Measurements from ENCODE around the gene TIMM44.

- TF ChIP-seq POLR2A (IDR thresholded peaks at IDR 0.05; ENCODE audit: low read depth, low read length): no peak; the same call in 1 of the 2 replicates
- TF ChIP-seq POLR2AphosphoS5 (IDR thresholded peaks at IDR 0.05; ENCODE audit: low read depth, low read length): no peak
These were observed 30.5 kb downstream of the TIMM44 start for GRCh38 chr19:7912697-7913564.

Measured in GM12891 (cell line).